ENCODE measurements around the gene FARSB. TPM values are rescaled to one million over a fixed set of nuclear protein-coding genes. Genes with fewer than 3 reads are reported as not detected.
A peak's percentile ranks its signal among the peaks of the same experiment; 100 is the strongest.

The FARSB gene
- total and polyA plus RNA-seq, 2 experiments from 2014 or later = 12.9 to 15.0 TPM

DNA sequence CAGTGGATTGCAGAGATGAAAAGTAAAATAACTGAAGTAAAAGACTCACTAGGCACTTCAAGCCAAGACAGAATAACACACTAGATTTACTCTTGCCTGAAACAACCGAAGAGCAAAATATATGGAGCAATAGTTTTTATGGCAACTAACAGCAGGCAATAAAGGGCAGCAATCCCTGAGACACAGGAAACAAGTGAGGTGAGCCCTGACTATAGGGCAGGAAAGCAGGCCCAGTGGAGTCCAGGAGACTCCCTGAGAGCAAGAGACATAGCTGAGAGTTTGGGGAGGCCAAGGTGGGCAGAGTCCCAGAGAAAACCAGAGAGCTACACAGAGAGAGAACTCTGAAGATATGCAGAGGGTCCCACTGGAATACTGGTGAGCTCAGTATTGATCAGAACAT is 18.8 kb downstream of the FARSB start:
- H3K4me2 ChIP-seq = no peak overlapping the region
- no peaks in the 10 kb centered on the region for H3K36me3 ChIP-seq (replicated peaks; ENCODE audit: insufficient read depth, low read depth)
- peak overlapping the region; percentile 38 for H3K27ac ChIP-seq
- H2AFZ ChIP-seq = no peak overlapping the region
- peak; percentile 16 for DNase-seq (ENCODE audit: low spot score)
- H3K4me3 ChIP-seq = no peak overlapping the region
- no peaks in the 10 kb centered on the region for H3K9me3 ChIP-seq (ENCODE audit: low read depth)
- no peaks in the 10 kb centered on the region for H3K4me1 ChIP-seq (ENCODE audit: insufficient read depth)
- TF ChIP-seq EZH2 (IDR thresholded peaks at IDR 0.05; ENCODE audit: borderline replicate concordance) (no peak), EZH2phosphoT487 (IDR thresholded peaks at IDR 0.05; ENCODE audit: low read depth, severe bottlenecking, unreplicated experiment) (no peak)
- no peaks in the 10 kb centered on the region for H3K27me3 ChIP-seq
- no peaks in the 10 kb centered on the region for H3K9me2 ChIP-seq (replicated peaks; ENCODE audit: insufficient read depth)
- no peaks in the 10 kb centered on the region for H4K20me1 ChIP-seq (ENCODE audit: insufficient read depth, poor library complexity, severe bottlenecking)
- no peaks in the 10 kb centered on the region for H3K79me2 ChIP-seq
- WGBS (ENCODE audit: low lambda C conversion rate, missing lambda C conversion rate) = 88% methylated on average over 1 of the region's 1 CpG

DNA sequence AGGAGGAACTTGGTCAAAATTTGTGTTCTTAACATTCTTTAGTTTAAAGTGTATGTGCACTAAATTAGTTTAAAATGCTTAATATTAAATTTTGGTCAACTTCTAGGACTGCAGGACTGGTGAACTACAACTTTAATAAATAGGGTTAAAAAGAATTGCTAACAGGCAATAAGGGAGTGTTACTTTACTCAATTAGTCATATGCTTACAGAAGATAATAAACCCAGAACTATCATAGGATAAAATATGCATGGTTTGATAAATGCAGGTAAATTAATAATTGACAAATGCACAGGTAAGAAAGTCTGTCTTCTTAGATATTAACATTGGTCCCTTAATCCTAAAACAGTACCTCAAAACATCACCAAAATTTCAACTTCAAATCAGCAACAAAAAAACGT is 20.6 kb downstream of the FARSB start:
- TF ChIP-seq EZH2phosphoT487 (IDR thresholded peaks at IDR 0.05; ENCODE audit: low read depth, severe bottlenecking, unreplicated experiment) (no peak), EZH2 (IDR thresholded peaks at IDR 0.05; ENCODE audit: borderline replicate concordance) (no peak)
- TF ChIP-seq, protein P1, sequence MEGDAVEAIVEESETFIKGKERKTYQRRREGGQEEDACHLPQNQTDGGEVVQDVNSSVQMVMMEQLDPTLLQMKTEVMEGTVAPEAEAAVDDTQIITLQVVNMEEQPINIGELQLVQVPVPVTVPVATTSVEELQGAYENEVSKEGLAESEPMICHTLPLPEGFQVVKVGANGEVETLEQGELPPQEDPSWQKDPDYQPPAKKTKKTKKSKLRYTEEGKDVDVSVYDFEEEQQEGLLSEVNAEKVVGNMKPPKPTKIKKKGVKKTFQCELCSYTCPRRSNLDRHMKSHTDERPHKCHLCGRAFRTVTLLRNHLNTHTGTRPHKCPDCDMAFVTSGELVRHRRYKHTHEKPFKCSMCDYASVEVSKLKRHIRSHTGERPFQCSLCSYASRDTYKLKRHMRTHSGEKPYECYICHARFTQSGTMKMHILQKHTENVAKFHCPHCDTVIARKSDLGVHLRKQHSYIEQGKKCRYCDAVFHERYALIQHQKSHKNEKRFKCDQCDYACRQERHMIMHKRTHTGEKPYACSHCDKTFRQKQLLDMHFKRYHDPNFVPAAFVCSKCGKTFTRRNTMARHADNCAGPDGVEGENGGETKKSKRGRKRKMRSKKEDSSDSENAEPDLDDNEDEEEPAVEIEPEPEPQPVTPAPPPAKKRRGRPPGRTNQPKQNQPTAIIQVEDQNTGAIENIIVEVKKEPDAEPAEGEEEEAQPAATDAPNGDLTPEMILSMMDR (IDR thresholded peaks at IDR 0.05; ENCODE audit: poor library complexity) = no peak
- no peaks in the 10 kb centered on the region for H3K9me2 ChIP-seq (replicated peaks; ENCODE audit: insufficient read depth)
- peak overlapping the region; percentile 14 for H3K27ac ChIP-seq

DNA sequence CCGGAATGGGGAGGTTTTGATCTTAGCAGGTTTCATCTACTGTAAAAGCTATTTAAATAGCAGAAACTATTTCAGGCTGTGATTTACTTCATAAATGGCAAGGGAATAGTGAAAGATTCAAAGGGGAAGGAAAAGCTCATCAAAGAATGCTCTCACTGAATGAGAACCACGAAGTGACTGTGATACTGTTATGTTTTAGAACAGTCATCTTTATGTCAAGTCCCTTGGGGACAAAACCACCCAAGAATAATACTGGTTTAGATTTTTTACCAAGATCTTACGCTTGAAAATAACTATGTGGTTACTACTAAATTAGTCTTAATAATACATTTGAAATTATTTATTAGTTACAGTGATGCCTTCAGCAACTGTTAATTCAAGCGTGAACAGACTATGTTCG is 28.1 kb downstream of the FARSB start:
- H3K79me2 ChIP-seq = no peaks in the 10 kb centered on the region
- H2AFZ ChIP-seq = no peak overlapping the region
- no peaks in the 10 kb centered on the region for H4K20me1 ChIP-seq (ENCODE audit: insufficient read depth, poor library complexity, severe bottlenecking)
- no peak overlapping the region for H3K4me3 ChIP-seq
- no peaks in the 10 kb centered on the region for H3K9me2 ChIP-seq (replicated peaks; ENCODE audit: insufficient read depth)
- WGBS (ENCODE audit: low lambda C conversion rate, missing lambda C conversion rate) = 98% methylated on average over 5 of the region's 5 CpGs
- H3K9me3 ChIP-seq (ENCODE audit: low read depth) = no peaks in the 10 kb centered on the region
- DNase-seq (ENCODE audit: low spot score) = no peak
- no peak overlapping the region for H3K4me2 ChIP-seq
- no peak overlapping the region for H3K27ac ChIP-seq
- no peak for TF ChIP-seq EZH2 (IDR thresholded peaks at IDR 0.05; ENCODE audit: borderline replicate concordance)
- TF ChIP-seq, protein P1 (IDR thresholded peaks at IDR 0.05; ENCODE audit: poor library complexity) = no peak
- TF ChIP-seq EZH2phosphoT487 (IDR thresholded peaks at IDR 0.05; ENCODE audit: low read depth, severe bottlenecking, unreplicated experiment) = no peak
- no peaks in the 10 kb centered on the region for H3K27me3 ChIP-seq
- no peaks in the 10 kb centered on the region for H3K4me1 ChIP-seq (ENCODE audit: insufficient read depth)
- no peaks in the 10 kb centered on the region for H3K36me3 ChIP-seq (replicated peaks; ENCODE audit: insufficient read depth, low read depth)

More for the DNA sequence above, 20.6 kb downstream of the FARSB start:
- Histone ChIP-seq H2AFZ (no peak overlapping the region), H3K4me1 (ENCODE audit: insufficient read depth) (no peaks in the 10 kb centered on the region), H4K20me1 (ENCODE audit: insufficient read depth, poor library complexity, severe bottlenecking) (no peaks in the 10 kb centered on the region), H3K36me3 (replicated peaks; ENCODE audit: insufficient read depth, low read depth) (no peaks in the 10 kb centered on the region), H3K79me2 (no peaks in the 10 kb centered on the region), H3K9me3 (ENCODE audit: low read depth) (no peaks in the 10 kb centered on the region), H3K4me3 (no peak overlapping the region), H3K4me2 (no peak overlapping the region), H3K27me3 (no peaks in the 10 kb centered on the region)
- no peak for DNase-seq (ENCODE audit: low spot score)
- WGBS (ENCODE audit: low lambda C conversion rate, missing lambda C conversion rate) = 92% methylated on average over 1 of the region's 1 CpG

DNA sequence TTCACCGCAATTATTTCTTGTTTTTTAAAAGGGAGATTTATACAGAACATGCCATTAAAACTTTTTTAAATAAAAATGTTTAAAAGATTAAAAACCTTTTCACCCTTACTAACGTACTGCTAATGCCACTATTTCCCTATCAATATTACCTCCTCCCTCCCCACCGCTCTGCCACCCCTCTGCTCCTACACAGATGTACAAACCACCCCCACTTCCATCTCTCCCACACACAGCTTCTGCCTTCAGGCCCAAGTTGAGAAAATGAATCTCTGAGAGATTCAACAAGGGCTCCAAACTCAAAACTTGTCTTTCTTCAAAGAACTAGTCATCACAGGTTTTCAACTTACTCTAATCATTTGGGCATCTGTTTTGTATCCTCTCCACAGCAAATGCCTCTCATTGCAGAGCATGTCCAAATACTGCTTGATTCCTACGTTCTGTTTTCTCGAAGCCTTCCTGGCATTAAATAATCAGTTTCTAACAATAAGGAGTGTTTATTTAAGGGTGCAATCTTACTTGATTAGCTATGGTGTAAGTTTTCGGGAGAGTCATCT is 32.1 kb downstream of the FARSB start:
- no peaks in the 10 kb centered on the region for H4K20me1 ChIP-seq (ENCODE audit: insufficient read depth, poor library complexity, severe bottlenecking)
- no peak overlapping the region for H2AFZ ChIP-seq
- H3K4me1 ChIP-seq (ENCODE audit: insufficient read depth) = no peaks in the 10 kb centered on the region
- no peak overlapping the region for H3K4me2 ChIP-seq
- TF ChIP-seq EZH2phosphoT487 (IDR thresholded peaks at IDR 0.05; ENCODE audit: low read depth, severe bottlenecking, unreplicated experiment) = no peak
- TF ChIP-seq EZH2 (IDR thresholded peaks at IDR 0.05; ENCODE audit: borderline replicate concordance) = no peak
- TF ChIP-seq, protein P1 (IDR thresholded peaks at IDR 0.05; ENCODE audit: poor library complexity) = no peak
- no peaks in the 10 kb centered on the region for H3K36me3 ChIP-seq (replicated peaks; ENCODE audit: insufficient read depth, low read depth)
- WGBS (ENCODE audit: low lambda C conversion rate, missing lambda C conversion rate) = 77% methylated on average over 6 of the region's 6 CpGs
- H3K4me3 ChIP-seq = no peak overlapping the region
- no peaks in the 10 kb centered on the region for H3K79me2 ChIP-seq
- DNase-seq (ENCODE audit: low spot score) = no peak
- no peaks in the 10 kb centered on the region for H3K27me3 ChIP-seq
- no peaks in the 10 kb centered on the region for H3K9me2 ChIP-seq (replicated peaks; ENCODE audit: insufficient read depth)
- no peaks in the 10 kb centered on the region for H3K9me3 ChIP-seq (ENCODE audit: low read depth)
- no peak overlapping the region for H3K27ac ChIP-seq
